ENCODE data around the gene AATF. TPM values are rescaled to one million over a fixed set of nuclear protein-coding genes. Genes with fewer than 3 reads are reported as not detected.

Gene AATF
- total and polyA plus RNA-seq, 10 donors: 28.7 to 59.0 (median 35.2) TPM

GRCh38 chr17:36977568-36977967 lies 28.8 kb downstream of the AATF start:
- peaks cover 0 to 43% (median 8%) of the 10 kb centered on the region in 6 donors for H3K4me1 ChIP-seq
- TF ChIP-seq POLR2A (IDR thresholded peaks at IDR 0.05) (no peak), POLR2AphosphoS5 (IDR thresholded peaks at IDR 0.05) (no peak), CTCF (IDR thresholded peaks at IDR 0.05 in 8 of 11, conservative IDR thresholded peaks at IDR 0.05 in 3 of 11) (no peak)
- no peak for DNase-seq
- H3K36me3 ChIP-seq: peaks cover 0 to 15% (median 2%) of the 10 kb centered on the region in 6 donors
- H3K4me3 ChIP-seq: no peak overlapping the region
- H3K9me3 ChIP-seq: no peaks in the 10 kb centered on the region
- 93 to 98% (median 96%) methylated on average over 2 of the region's 2 CpGs for WGBS, 5 donors
- no peak overlapping the region for H3K27ac ChIP-seq
- intact Hi-C loops (cut with DNase I; ENCODE audit: low total_unique reads): no loop called here
- no peaks in the 10 kb centered on the region for H3K27me3 ChIP-seq (replicated peaks in 1 of 7)

GRCh38 chr17:36978810-36979564 lies 30.2 kb downstream of the AATF start:
- Histone ChIP-seq H3K4me3 (no peak overlapping the region), H3K27me3 (replicated peaks in 1 of 7) (no peaks in the 10 kb centered on the region), H3K36me3 (peaks cover 0 to 23% (median 2%) of the 10 kb centered on the region in 6 donors), H3K27ac (no peak overlapping the region), H3K9me3 (no peaks in the 10 kb centered on the region), H3K4me1 (peaks cover 0 to 40% (median 6%) of the 10 kb centered on the region in 6 donors)
- 81 to 89% (median 81%) methylated on average over 11 of the region's 11 CpGs for WGBS, 5 donors
- DNase-seq: no peak
- intact Hi-C loops (cut with DNase I; ENCODE audit: low total_unique reads): no loop called here
- TF ChIP-seq CTCF (IDR thresholded peaks at IDR 0.05 in 8 of 11, conservative IDR thresholded peaks at IDR 0.05 in 3 of 11): no peak
- no peak for TF ChIP-seq POLR2AphosphoS5 (IDR thresholded peaks at IDR 0.05)
- no peak for TF ChIP-seq POLR2A (IDR thresholded peaks at IDR 0.05)

GRCh38 chr17:36979565-36979941 lies 30.8 kb downstream of the AATF start:
- Histone ChIP-seq H3K36me3 (peaks cover 0 to 27% (median 2%) of the 10 kb centered on the region in 6 donors), H3K27ac (no peak overlapping the region), H3K4me1 (peaks cover 0 to 40% (median 6%) of the 10 kb centered on the region in 6 donors), H3K9me3 (no peaks in the 10 kb centered on the region), H3K27me3 (replicated peaks in 1 of 7) (no peaks in the 10 kb centered on the region), H3K4me3 (no peak overlapping the region)
- no peak for DNase-seq
- no peak for TF ChIP-seq POLR2AphosphoS5 (IDR thresholded peaks at IDR 0.05)
- TF ChIP-seq CTCF (IDR thresholded peaks at IDR 0.05 in 8 of 11, conservative IDR thresholded peaks at IDR 0.05 in 3 of 11): no peak
- whole genome bisulfite sequencing, 5 donors: 87 to 97% (median 96%) methylated on average over 4 of the region's 4 CpGs
- intact Hi-C loops (cut with DNase I; ENCODE audit: low total_unique reads): no loop called here

- TF ChIP-seq POLR2A (IDR thresholded peaks at IDR 0.05): no peak
- no peak for TF ChIP-seq CTCF (IDR thresholded peaks at IDR 0.05 in 8 of 11, conservative IDR thresholded peaks at IDR 0.05 in 3 of 11)
- no peak for TF ChIP-seq POLR2AphosphoS5 (IDR thresholded peaks at IDR 0.05)
- Histone ChIP-seq H3K27ac (no peak overlapping the region), H3K27me3 (replicated peaks in 1 of 7) (no peaks in the 10 kb centered on the region), H3K4me3 (no peak overlapping the region), H3K36me3 (peaks cover 0 to 33% (median 2%) of the 10 kb centered on the region in 6 donors), H3K4me1 (peaks cover 0 to 40% (median 6%) of the 10 kb centered on the region in 6 donors), H3K9me3 (no peaks in the 10 kb centered on the region)
- no peak for DNase-seq
- intact Hi-C loops (cut with DNase I; ENCODE audit: low total_unique reads): no loop called here
- 59 to 79% (median 66%) methylated on average over 2 of the region's 2 CpGs for WGBS, 5 donors
Measured at GRCh38 chr17:36980280-36980761, 31.6 kb downstream of the AATF start.
